ENCODE measurements around the gene ULK4.
"Not testable (repeated sequence)": the region's sequence is repeated elsewhere in the genome, so short reads cannot be mapped to it uniquely, and the experiment has no call there.

ULK4 gene

GRCh38 chr3:41808152-41808551 is 153.8 kb downstream of the ULK4 start:
- TF ChIP-seq, protein P1, sequence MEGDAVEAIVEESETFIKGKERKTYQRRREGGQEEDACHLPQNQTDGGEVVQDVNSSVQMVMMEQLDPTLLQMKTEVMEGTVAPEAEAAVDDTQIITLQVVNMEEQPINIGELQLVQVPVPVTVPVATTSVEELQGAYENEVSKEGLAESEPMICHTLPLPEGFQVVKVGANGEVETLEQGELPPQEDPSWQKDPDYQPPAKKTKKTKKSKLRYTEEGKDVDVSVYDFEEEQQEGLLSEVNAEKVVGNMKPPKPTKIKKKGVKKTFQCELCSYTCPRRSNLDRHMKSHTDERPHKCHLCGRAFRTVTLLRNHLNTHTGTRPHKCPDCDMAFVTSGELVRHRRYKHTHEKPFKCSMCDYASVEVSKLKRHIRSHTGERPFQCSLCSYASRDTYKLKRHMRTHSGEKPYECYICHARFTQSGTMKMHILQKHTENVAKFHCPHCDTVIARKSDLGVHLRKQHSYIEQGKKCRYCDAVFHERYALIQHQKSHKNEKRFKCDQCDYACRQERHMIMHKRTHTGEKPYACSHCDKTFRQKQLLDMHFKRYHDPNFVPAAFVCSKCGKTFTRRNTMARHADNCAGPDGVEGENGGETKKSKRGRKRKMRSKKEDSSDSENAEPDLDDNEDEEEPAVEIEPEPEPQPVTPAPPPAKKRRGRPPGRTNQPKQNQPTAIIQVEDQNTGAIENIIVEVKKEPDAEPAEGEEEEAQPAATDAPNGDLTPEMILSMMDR (IDR thresholded peaks at IDR 0.05; ENCODE audit: borderline replicate concordance, control extremely low read depth, extremely low read depth, insufficient read depth, missing control alignments) = no peak
- in situ Hi-C loops (cut with MboI; ENCODE audit: low sequenced_read_pairs, unreplicated experiment) = no loop called here
- no peak for DNase-seq (ENCODE audit: low spot score)

DNA sequence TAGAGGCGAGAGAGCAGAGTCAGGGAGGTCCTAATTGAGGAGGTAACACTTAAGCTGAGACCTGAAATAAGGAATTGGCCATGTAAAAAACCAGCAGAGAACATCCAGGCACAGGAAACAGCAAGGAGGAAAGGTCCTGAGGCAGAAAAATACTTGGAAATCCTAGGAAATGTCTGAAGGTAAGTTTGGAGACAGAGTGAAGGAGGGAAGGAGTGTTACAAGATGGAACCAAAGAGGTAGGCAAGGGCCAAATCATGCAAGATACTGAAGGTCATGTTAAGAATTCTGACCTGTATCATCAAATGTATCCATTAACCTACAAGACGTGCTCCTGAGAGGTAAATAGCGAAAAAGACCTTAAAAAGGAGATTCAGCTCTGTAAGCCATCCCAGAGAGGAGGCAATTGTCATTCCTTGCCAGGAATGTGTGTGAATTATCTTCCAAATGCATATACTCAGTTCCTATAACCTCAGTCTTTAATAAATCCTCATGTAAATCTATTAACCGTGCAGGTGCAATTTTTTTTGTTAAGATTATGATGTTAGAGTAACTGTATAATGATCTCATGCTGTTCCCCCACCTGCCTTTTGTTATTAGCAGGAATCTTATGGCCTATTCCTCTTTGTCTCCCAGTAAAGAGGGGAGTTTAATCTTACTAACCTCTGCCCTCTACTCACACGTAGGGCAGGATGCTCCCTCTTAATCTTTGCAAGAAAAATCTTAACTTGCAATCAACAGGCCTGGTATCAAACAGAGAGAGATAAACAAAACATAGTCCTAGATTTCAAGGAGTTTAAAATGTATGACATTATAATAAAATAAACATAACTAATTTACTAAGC is 166.9 kb downstream of the ULK4 start:
- TF ChIP-seq, protein P1 (IDR thresholded peaks at IDR 0.05; ENCODE audit: borderline replicate concordance, control extremely low read depth, extremely low read depth, insufficient read depth, missing control alignments) = no peak
- in situ Hi-C loops (cut with MboI; ENCODE audit: low sequenced_read_pairs, unreplicated experiment) = no loop called here
- DNase-seq (ENCODE audit: low spot score) = no peak

- TF ChIP-seq, protein P1 (IDR thresholded peaks at IDR 0.05; ENCODE audit: borderline replicate concordance, control extremely low read depth, extremely low read depth, insufficient read depth, missing control alignments) = no peak
- in situ Hi-C loops (cut with MboI; ENCODE audit: low sequenced_read_pairs, unreplicated experiment) = no loop called here
- no peak for DNase-seq (ENCODE audit: low spot score)
Measured at GRCh38 chr3:41792806-41793205, 169.1 kb downstream of the ULK4 start.

DNA sequence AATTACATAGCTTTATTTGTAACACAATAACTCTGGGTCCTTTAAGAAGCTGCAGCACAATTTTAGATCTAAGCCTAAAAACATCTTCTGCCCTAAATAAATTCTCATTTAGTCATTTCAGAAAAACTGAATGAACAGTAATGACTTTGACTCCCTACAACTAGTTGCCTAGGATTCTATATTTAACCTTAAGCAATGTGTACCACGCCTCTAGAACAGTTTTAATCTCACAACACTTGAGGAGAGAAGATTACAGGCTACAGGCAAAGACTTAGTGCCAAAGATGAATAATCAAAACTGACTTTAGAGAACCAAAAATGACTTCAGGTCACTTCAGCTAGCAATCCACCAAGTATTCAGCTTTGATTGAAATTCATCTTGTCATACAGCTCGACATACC is 192.8 kb downstream of the ULK4 start:
- in situ Hi-C loops (cut with MboI; ENCODE audit: low sequenced_read_pairs, unreplicated experiment) = no loop called here

DNA sequence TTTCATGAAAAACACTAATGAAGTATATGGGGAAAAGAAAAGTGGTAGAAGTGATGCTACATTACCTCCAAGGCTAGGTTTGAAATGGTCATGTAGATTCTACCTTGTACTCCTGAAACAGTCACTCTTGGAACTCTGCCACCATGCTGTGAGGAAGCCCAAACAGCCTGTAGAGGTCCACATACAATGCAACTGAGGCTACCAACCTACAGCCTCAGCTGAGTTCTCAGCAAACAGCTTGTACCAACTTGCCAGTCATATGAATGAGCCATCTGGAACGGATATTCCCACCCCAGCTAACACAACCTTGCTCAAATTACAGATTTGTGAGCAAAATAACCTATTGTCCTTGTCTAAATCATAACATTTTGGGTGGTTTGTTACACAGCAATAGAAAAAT is 193.5 kb downstream of the ULK4 start:
- TF ChIP-seq, protein P1 (IDR thresholded peaks at IDR 0.05; ENCODE audit: borderline replicate concordance, control extremely low read depth, extremely low read depth, insufficient read depth, missing control alignments) = no peak
- in situ Hi-C loops (cut with MboI; ENCODE audit: low sequenced_read_pairs, unreplicated experiment) = no loop called here
- DNase-seq (ENCODE audit: low spot score) = no peak

More for the DNA sequence above, 192.8 kb downstream of the ULK4 start:
- TF ChIP-seq, protein P1 (IDR thresholded peaks at IDR 0.05; ENCODE audit: borderline replicate concordance, control extremely low read depth, extremely low read depth, insufficient read depth, missing control alignments) = no peak
- no peak for DNase-seq (ENCODE audit: low spot score)

DNA sequence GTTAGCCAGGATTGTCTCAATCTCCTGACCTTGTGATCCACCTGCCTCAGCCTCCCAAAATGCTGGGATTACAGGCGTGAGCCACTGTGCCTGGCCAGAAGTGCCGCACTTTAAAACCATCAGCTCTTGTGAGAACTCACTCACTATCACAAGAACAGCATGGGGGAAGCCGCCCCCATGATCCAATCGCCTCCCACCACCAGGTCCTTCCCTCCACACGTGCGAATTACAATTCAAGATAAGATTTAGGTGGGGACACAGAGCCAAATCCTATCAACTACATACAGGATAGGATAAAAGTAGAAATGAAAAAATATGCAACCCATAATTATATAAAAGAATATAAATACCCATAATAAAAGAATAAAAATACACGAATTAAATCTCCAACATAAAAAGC is 199.0 kb downstream of the ULK4 start:
- in situ Hi-C loops (cut with MboI; ENCODE audit: low sequenced_read_pairs, unreplicated experiment); DNase-seq (ENCODE audit: low spot score): not testable (repeated sequence)

DNA sequence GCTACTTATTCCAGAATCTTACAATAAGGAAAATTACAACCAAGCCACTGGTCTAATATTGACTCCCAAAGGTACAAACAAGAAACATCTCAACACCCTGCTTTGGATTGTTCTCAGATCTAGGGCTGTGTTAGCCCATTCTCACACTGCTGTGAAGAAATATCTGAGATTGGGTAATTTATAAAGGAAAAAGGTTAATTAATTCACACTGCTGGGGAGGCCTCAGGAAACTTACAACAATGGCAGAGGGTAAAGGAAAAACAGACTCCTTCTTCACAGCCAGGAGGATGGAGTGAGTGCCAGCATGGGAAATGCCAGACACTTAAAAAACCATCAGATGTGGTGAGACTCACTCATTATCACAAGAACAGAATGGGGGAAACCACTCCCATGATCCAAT is 208.3 kb downstream of the ULK4 start:
- DNase-seq (ENCODE audit: low spot score) = no peak
- TF ChIP-seq, protein P1 (IDR thresholded peaks at IDR 0.05; ENCODE audit: borderline replicate concordance, control extremely low read depth, extremely low read depth, insufficient read depth, missing control alignments) = no peak
- in situ Hi-C loops (cut with MboI; ENCODE audit: low sequenced_read_pairs, unreplicated experiment) = no loop called here

Measured in GM13976 (cell line).